Ovary (tissue), 9 donors: ENCODE data around the gene ZNF487. TPM values are rescaled to one million over a fixed set of nuclear protein-coding genes. Genes with fewer than 3 reads are reported as not detected.

Experiments
- DNase-seq, 5 donors: peaks; one replicate each; pipeline ENCODE4 v3.0.0-alpha.2; 2019 to 2020
- H3K27ac ChIP-seq, 2 donors: fragments of 200-600 bp; one replicate each; pipeline versions ENCODE4 v1.5.1 to v1.8.0; 2019 to 2022
- H3K27me3 ChIP-seq: fragments of 200-600 bp; one replicate; pipeline ENCODE4 v1.8.0; 2022
- H3K36me3 ChIP-seq: fragments of 200-600 bp; sonication (generic); one replicate; pipeline ENCODE4 v1.5.1; 2019
- H3K4me1 ChIP-seq: one replicate; pipeline ENCODE4 v1.8.1; 2013; ENCODE audit warnings: mild to moderate bottlenecking, moderate library complexity; ENCODE audit not compliant: insufficient read depth
- H3K4me3 ChIP-seq: fragments of 200-600 bp; sonication (generic); one replicate; pipeline ENCODE4 v1.5.1; 2017
- H3K9me3 ChIP-seq, 2 donors: fragments of 200-600 bp in 1 of 2; sonication (generic) in 1 of 2; one replicate each; pipeline versions ENCODE4 v1.5.1 to v1.8.1; 2013 to 2019; ENCODE audit warnings: mild to moderate bottlenecking in 1 of 2, moderate library complexity in 1 of 2
- CTCF ChIP-seq, 3 donors: fragments of 450-650 bp in 2 of 3; fragments of 200-600 bp in 1 of 3; IDR thresholded peaks; one replicate each; pipeline versions ENCODE4 v1.5.1 to v1.8.0; 2016 to 2022; ENCODE audit warnings: antibody characterized with exemption in 3 of 3, mild to moderate bottlenecking in 1 of 3
- EP300 ChIP-seq: sonication (generic); formaldehyde crosslinking; IDR thresholded peaks from one replicate; pipeline ENCODE4 v1.6.1; 2017; ENCODE audit warnings: antibody characterized with exemption
- POLR2A ChIP-seq: fragments of 450-650 bp; IDR thresholded peaks from one replicate; pipeline ENCODE4 v1.6.1; 2017; ENCODE audit warnings: antibody characterized with exemption, mild to moderate bottlenecking, moderate library complexity
- WGBS, 3 donors: extraction: QIAGEN DNeasy Blood & Tissue Kit in 1 of 3; methylation state at CpG; one replicate each; pipeline versions ENCODE4 v1.1.5 to v1.1.7; 2013 to 2017; 5-methylcytosine and 5-hydroxymethylcytosine counted together
- intact Hi-C, 4 donors: fragments of 100-400 bp; cut with DNase I; formaldehyde crosslinking; loops; one replicate each; pipeline versions ENCODE4 v1.11.0 to v1.15.1; 2022 to 2023
- polyA plus RNA-seq, 2 donors: library from polyadenylated mRNA; stranded (reverse); fragments of 200-250 nt in 1 of 2; fragments of 350-450 nt in 1 of 2; fragmentation: Illumina TruSeq in 1 of 2; extraction: RNeasy Lipid Tissue Mini Kit (QIAGEN cat#74804) in 1 of 2; gene quantifications; one replicate each; pipeline ENCODE4 v1.2.3, GENCODE V29; 2013 to 2014
- total RNA-seq, 7 donors: library from RNA; depleted of rRNA in 2 of 7; stranded (reverse); fragments of >200 nt in 2 of 7; fragmentation: NEBNext Ultra II Directional in 3 of 7; extraction: Animal tissue kit (Norgen Biotek cat#: 25700) in 3 of 7; gene quantifications; one replicate each; pipeline versions ENCODE4 v1.1.0 to v1.2.4, GENCODE V29; 2016 to 2023
- donor health status: DM: no; HTN: no; CAD: no; lungs with moderate emphysema.
- donor health status: DM: no; HTN: no; CAD: no.
- donor health status: Bipolar disorder and iron deficiency.
- donor health status: DM: yes; HTN: yes; CAD: no.
- donor health status: DM: no; HTN: no; CAD: no.
- donor health status: DM: yes; HTN: yes; CAD: no.

Gene ZNF487
- total and polyA plus RNA-seq, 9 donors: 6.4 to 30.1 (median 8.2) TPM

GRCh38 chr10:43407576-43408330, 29.2 kb upstream of the ZNF487 start:
- intact Hi-C loops: loop anchor here in 1 of 4 donors (2.0 kb wide), 1 partner anchor 13 kb away; no protein-coding TSS in a partner anchor
- H3K9me3 ChIP-seq: no peaks in the 10 kb centered on the region
- H3K4me3 ChIP-seq: peak overlapping the region; percentile 66
- 0 to 1% (median 1%) methylated on average over 56 of the region's 56 CpGs for WGBS, 3 donors
- peak overlapping the region; percentile 98 to 99 for H3K27ac ChIP-seq
- peak; percentile 89 for TF ChIP-seq EP300
- TF ChIP-seq POLR2A: peak; percentile 74
- TF ChIP-seq CTCF (IDR thresholded peaks at IDR 0.05): peak in 2 of 3 donors; percentile 31 to 45
- H3K36me3 ChIP-seq: no peaks in the 10 kb centered on the region
- DNase-seq: peak; percentile 91 to 95 (median 92)
- peaks cover 8% of the 10 kb centered on the region for H3K4me1 ChIP-seq
- no peaks in the 10 kb centered on the region for H3K27me3 ChIP-seq

GRCh38 chr10:43408331-43408709, 28.6 kb upstream of the ZNF487 start:
- no peak for DNase-seq
- H3K4me1 ChIP-seq: peaks cover 8% of the 10 kb centered on the region
- no peaks in the 10 kb centered on the region for H3K36me3 ChIP-seq
- intact Hi-C loops: no loop called here
- peak overlapping the region; percentile 66 for H3K4me3 ChIP-seq
- H3K27ac ChIP-seq: peak overlapping the region; percentile 98 to 99
- no peaks in the 10 kb centered on the region for H3K9me3 ChIP-seq
- H3K27me3 ChIP-seq: no peaks in the 10 kb centered on the region
- 0% methylated on average over 29 to 31 of the region's 31 CpGs for WGBS, 3 donors
- TF ChIP-seq CTCF (IDR thresholded peaks at IDR 0.05) (peak in 1 of 3 donors; percentile 4), EP300 (no peak)

GRCh38 chr10:43408710-43409384, 28.1 kb upstream of the ZNF487 start, which contains the start of gene HNRNPF:
HNRNPF (minus strand) TSS chr10:43409186; CDS start chr10:43387884, 21,302 bp downstream.
- Histone ChIP-seq H3K36me3 (no peaks in the 10 kb centered on the region), H3K27me3 (no peaks in the 10 kb centered on the region), H3K4me3 (peak within 1 kb of the TSS; percentile 66), H3K9me3 (no peaks in the 10 kb centered on the region), H3K27ac (peak within 1 kb of the TSS; percentile 98 to 99), H3K4me1 (peaks cover 8% of the 10 kb centered on the region)
- intact Hi-C loops: no loop called here
- TF ChIP-seq POLR2A (peak; percentile 99), EP300 (peak; percentile 78), CTCF (IDR thresholded peaks at IDR 0.05) (peak in 1 of 3 donors; percentile 13)
- peak; percentile 95 to 97 (median 96) for DNase-seq
- 0 to 1% (median 0%) methylated on average over 59 to 68 of the region's 68 CpGs for WGBS, 3 donors

- DNase-seq: no peak
Measured at GRCh38 chr10:43409385-43410109, 27.4 kb upstream of the ZNF487 start.

More at GRCh38 chr10:43409385-43410109, 27.4 kb upstream of the ZNF487 start:
- intact Hi-C loops: no loop called here
- 6 to 19% (median 17%) methylated on average over 46 of the region's 46 CpGs for WGBS, 3 donors
- no peaks in the 10 kb centered on the region for H3K27me3 ChIP-seq
- no peaks in the 10 kb centered on the region for H3K36me3 ChIP-seq
- peak overlapping the region; percentile 66 for H3K4me3 ChIP-seq
- peaks cover 6% of the 10 kb centered on the region for H3K4me1 ChIP-seq
- H3K9me3 ChIP-seq: no peaks in the 10 kb centered on the region
- TF ChIP-seq POLR2A (no peak), CTCF (IDR thresholded peaks at IDR 0.05) (no peak), EP300 (no peak)
- H3K27ac ChIP-seq: peak overlapping the region; percentile 98 to 99
